Measurements from ENCODE around the gene SSR1.

The SSR1 gene

DNA sequence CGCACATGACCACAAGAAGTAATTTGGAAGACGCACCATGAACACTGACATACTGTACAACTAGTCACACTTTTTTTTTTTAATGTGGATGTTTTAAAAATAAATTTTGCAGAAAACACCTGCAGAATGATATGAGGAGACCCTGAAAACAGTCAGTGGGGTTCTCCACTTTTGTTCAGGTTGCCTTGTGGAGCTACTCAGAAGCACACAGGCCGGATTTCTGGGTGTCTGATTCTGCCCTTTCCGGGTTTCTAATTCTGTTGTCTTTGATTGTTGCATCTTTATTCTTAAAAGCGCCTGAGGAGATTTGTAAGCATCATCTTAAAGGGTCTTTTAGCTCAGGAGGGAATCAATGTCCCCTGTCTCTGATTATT, 74.5 kb downstream of the SSR1 start:
- no peak for DNase-seq (ENCODE audit: extremely low read depth, low read depth)
- TF ChIP-seq, protein P1, sequence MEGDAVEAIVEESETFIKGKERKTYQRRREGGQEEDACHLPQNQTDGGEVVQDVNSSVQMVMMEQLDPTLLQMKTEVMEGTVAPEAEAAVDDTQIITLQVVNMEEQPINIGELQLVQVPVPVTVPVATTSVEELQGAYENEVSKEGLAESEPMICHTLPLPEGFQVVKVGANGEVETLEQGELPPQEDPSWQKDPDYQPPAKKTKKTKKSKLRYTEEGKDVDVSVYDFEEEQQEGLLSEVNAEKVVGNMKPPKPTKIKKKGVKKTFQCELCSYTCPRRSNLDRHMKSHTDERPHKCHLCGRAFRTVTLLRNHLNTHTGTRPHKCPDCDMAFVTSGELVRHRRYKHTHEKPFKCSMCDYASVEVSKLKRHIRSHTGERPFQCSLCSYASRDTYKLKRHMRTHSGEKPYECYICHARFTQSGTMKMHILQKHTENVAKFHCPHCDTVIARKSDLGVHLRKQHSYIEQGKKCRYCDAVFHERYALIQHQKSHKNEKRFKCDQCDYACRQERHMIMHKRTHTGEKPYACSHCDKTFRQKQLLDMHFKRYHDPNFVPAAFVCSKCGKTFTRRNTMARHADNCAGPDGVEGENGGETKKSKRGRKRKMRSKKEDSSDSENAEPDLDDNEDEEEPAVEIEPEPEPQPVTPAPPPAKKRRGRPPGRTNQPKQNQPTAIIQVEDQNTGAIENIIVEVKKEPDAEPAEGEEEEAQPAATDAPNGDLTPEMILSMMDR (IDR thresholded peaks at IDR 0.05; ENCODE audit: low read depth, low read length, missing control alignments) = no peak
- no peak overlapping the region for H3K4me3 ChIP-seq (replicated peaks; ENCODE audit: low read depth, low read length)

DNA sequence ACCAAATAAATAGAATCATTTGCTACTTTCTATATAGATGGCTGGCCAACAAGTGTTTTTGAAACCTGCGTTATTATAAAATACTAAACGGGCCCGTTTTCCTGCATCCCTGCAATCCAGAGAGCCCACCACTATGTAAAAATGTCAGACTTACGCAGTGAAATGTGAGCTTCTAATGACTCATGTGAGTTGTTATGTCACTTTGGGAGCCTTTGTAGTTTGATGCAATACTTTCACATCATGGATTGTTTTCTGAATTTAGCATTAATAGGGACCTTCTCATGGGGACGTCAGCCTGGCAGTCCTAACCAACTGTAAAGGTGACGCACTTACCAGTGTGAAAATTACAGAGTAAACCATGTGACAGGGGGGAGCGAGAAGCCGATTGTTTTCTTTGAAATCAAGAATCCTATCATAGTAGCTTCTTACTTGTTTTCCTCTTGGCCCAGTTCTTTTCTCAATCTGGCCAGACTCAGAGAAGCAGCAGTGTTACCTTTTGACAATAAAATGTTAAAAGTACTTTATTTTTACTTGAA, 75.3 kb downstream of the SSR1 start:
- DNase-seq (ENCODE audit: extremely low read depth, low read depth) = no peak
- no peak overlapping the region for H3K4me3 ChIP-seq (replicated peaks; ENCODE audit: low read depth, low read length)
- TF ChIP-seq, protein P1 (IDR thresholded peaks at IDR 0.05; ENCODE audit: low read depth, low read length, missing control alignments) = no peak

DNA sequence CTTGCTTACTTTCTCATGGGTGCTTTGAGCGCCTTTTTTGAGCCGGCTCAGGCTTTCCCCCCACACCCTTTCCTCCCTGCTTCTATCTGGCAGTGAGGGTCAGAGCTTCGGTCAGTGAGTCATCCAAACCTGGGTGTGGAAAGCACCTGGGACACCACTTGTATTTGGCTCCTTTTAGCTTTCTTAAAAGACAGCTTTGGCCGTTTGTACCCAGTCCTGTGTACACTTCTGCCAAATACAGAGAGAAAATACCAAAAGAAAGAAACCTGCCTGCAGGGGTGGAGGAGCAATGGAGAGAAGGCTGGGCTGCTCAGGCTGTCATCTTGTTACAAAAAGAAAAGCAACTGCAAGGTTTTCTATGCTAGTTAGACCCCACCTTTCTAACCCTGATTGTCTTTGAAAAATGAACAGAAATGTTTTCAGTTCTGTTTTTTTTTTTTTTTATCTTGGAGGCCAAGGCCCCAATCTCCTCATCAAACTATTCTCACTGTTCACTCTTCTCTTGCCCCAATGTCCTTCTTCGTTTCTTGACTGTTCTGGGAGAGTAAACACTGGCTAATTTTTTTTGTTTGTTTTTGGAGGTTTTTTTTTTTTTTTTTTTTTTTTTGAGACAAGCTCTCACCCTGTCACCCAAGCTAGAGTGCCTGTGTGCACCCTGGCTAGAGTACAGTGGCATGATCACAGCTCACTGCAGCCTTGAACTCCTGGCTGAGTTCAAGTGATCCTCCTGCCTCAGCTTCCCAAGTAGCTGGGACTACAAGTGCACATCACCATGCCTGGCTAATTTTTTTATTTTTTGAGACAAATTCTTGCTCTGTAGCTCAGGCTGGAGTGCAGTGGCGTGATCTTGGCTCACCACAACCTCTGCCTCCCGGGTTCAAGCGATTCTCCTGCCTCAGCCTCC, 76.4 kb downstream of the SSR1 start:
- TF ChIP-seq, protein P1 (IDR thresholded peaks at IDR 0.05; ENCODE audit: low read depth, low read length, missing control alignments) = no peak
- DNase-seq (ENCODE audit: extremely low read depth, low read depth) = no peak
- no peak overlapping the region for H3K4me3 ChIP-seq (replicated peaks; ENCODE audit: low read depth, low read length)

DNA sequence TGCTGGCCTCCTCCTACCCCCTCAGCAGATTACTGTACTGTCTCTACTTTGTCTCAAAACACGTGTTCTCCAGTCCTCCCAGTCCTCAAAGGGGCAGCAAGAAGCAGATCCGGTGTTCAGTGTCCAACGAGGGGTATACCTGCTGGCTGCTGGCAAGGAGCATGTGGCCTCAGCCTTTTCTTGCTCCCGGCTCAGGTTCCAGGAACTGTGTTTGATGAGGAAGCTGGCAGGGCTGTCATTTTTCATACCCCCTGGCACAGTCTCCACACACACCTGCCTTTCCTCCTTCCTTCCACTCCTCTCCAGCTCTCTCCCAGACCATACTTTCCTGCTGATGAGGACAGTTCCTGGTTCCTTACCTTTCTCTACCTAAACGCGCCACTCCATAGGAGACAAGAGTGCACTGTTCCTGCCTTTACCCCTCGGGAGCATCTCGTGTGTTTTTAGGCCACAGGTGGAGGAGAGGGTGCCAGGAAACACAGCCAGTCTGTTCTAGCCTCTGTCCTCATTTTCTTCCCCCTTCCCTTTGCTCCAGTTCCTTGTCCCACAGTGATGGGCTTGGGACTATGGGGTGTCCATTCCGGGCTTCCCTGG, 77.2 kb downstream of the SSR1 start:
- H3K4me3 ChIP-seq (replicated peaks; ENCODE audit: low read depth, low read length) = no peak overlapping the region
- TF ChIP-seq, protein P1 (IDR thresholded peaks at IDR 0.05; ENCODE audit: low read depth, low read length, missing control alignments) = no peak
- no peak for DNase-seq (ENCODE audit: extremely low read depth, low read depth)

DNA sequence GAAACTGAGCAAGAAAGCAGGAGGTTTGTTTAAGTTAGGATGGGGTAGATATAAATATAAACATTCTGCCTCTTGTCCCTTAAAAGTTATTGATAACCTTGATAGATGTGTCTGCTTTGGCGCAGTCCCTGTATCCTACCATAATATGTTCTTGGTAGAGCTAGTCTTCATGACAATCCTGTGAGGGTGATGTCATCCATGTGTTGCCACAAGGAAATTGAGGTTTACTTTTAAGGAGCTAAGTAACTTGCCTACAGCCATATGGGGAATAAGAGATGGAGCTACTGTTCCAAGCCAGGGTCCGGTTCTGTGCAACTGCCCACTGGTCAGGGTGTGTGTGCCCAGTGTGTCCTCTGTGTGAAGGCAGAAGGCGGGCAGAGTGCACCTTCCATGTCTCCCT, 78.5 kb downstream of the SSR1 start:
- TF ChIP-seq, protein P1 (IDR thresholded peaks at IDR 0.05; ENCODE audit: low read depth, low read length, missing control alignments) = no peak
- DNase-seq (ENCODE audit: extremely low read depth, low read depth) = no peak
- H3K4me3 ChIP-seq (replicated peaks; ENCODE audit: low read depth, low read length) = no peak overlapping the region

DNA sequence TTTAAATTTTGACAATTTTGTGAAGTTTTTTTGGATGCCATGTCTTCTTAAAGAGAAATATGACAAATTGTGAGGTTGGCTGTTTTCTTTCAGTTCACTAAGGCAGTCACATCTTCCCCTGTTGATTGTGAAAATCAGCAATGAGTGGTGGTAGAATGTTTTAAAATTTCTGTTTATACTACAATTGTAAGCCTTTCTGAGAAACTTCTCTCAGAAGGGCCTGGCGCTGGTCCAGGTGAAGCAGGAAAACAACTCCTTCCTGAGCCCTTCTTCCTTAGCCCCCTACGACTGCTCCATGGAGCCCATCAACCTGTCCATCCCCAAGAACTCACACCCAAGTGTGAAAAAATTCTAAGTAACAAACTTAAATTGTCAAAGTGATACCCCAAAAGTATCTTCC, 80.6 kb downstream of the SSR1 start:
- TF ChIP-seq, protein P1 (IDR thresholded peaks at IDR 0.05; ENCODE audit: low read depth, low read length, missing control alignments) = no peak
- no peak overlapping the region for H3K4me3 ChIP-seq (replicated peaks; ENCODE audit: low read depth, low read length)
- no peak for DNase-seq (ENCODE audit: extremely low read depth, low read depth)

Data from HFF-Myc (cell line).